Muscle of back (tissue), 11 donors: ENCODE results near the gene SPECC1. TPM values are rescaled to one million over a fixed set of nuclear protein-coding genes. Genes with fewer than 3 reads are reported as not detected.
"Not testable (repeated sequence)": the region's sequence is repeated elsewhere in the genome, so short reads cannot be mapped to it uniquely, and the experiment has no call there.

Experiments
- DNase-seq, 3 donors: peaks; one replicate each; pipeline versions ENCODE4 v3.0.0 to v3.0.0-alpha.2; 2013
- polyA plus RNA-seq, 10 donors: library from polyadenylated mRNA; unstranded; fragments of 120-200 nt; gene quantifications; one replicate each; pipeline ENCODE4 v1.2.1, GENCODE V29; 2013; ENCODE audit not compliant: insufficient read length in 10 of 10

Gene SPECC1
- polyA plus RNA-seq, 10 donors, result 6.1 to 11.2 (median 7.8) TPM

GRCh38 chr17:20206068-20206467 lies 196.9 kb downstream of the SPECC1 start:
- no peak for DNase-seq

- DNase-seq, result no peak
Observed at GRCh38 chr17:20206591-20206990, 197.4 kb downstream of the SPECC1 start.

GRCh38 chr17:20207262-20207985 lies 198.3 kb downstream of the SPECC1 start:
- no peak for DNase-seq

GRCh38 chr17:20208717-20209116 lies 199.6 kb downstream of the SPECC1 start:
- DNase-seq, result no peak

- DNase-seq, result no peak
Observed at GRCh38 chr17:20210180-20210579, 201.0 kb downstream of the SPECC1 start.

- no peak for DNase-seq
Observed at GRCh38 chr17:20210614-20211013, 201.5 kb downstream of the SPECC1 start.

- DNase-seq, result no peak
Observed at GRCh38 chr17:20211246-20211645, 202.1 kb downstream of the SPECC1 start.

- DNase-seq, result no peak
Observed at GRCh38 chr17:20213449-20213848, 204.3 kb downstream of the SPECC1 start.

GRCh38 chr17:20214794-20215193 lies 205.6 kb downstream of the SPECC1 start:
- no peak for DNase-seq

- DNase-seq, result no peak
Observed at GRCh38 chr17:20216154-20216815, 207.1 kb downstream of the SPECC1 start.

GRCh38 chr17:20216853-20217252 lies 207.7 kb downstream of the SPECC1 start:
- no peak for DNase-seq

- no peak for DNase-seq
Observed at GRCh38 chr17:20217677-20218076, 208.5 kb downstream of the SPECC1 start.

- DNase-seq, result no peak
Observed at GRCh38 chr17:20218272-20218671, 209.1 kb downstream of the SPECC1 start.

GRCh38 chr17:20223808-20224328 lies 214.7 kb downstream of the SPECC1 start:
- DNase-seq, result no peak

- no peak for DNase-seq
Observed at GRCh38 chr17:20224379-20224778, 215.2 kb downstream of the SPECC1 start.

GRCh38 chr17:20225162-20226115 lies 216.3 kb downstream of the SPECC1 start:
- DNase-seq, result no peak

GRCh38 chr17:20226814-20227482 lies 217.8 kb downstream of the SPECC1 start:
- DNase-seq, result peak; percentile 81 to 94 (median 89)

GRCh38 chr17:20227720-20228370 lies 218.7 kb downstream of the SPECC1 start:
- not testable (repeated sequence) for DNase-seq

- no peak for DNase-seq
Observed at GRCh38 chr17:20228410-20228809, 219.3 kb downstream of the SPECC1 start.

GRCh38 chr17:20228860-20229259 lies 219.7 kb downstream of the SPECC1 start:
- no peak for DNase-seq

- no peak for DNase-seq
Observed at GRCh38 chr17:20230924-20231323, 221.8 kb downstream of the SPECC1 start.
